Gastroesophageal sphincter (tissue), 3 donors: ENCODE results near the gene RPP30.

Experiments used
- POLR2A ChIP-seq, 2 donors: fragments of 450-650 bp; IDR thresholded peaks; one replicate each; pipeline ENCODE4 v1.6.1; 2017; ENCODE audit warnings: antibody characterized with exemption in 2 of 2, mild to moderate bottlenecking in 2 of 2, moderate library complexity in 1 of 2
- POLR2AphosphoS5 ChIP-seq: sonication (generic); formaldehyde crosslinking; IDR thresholded peaks from one replicate; pipeline ENCODE4 v1.6.1; 2017; ENCODE audit warnings: antibody characterized with exemption
- TF ChIP-seq, protein P1 (sequence below), 4 experiments: fragments of 200-600 bp in 2 of 4; fragments of 450-650 bp in 2 of 4; sonication (generic) in 1 of 4; IDR thresholded peaks; one replicate each; pipeline ENCODE4 v1.5.1; 2017 to 2019; ENCODE audit warnings: antibody characterized with exemption in 4 of 4, mild to moderate bottlenecking in 2 of 4, moderate library complexity in 2 of 4

DNA sequence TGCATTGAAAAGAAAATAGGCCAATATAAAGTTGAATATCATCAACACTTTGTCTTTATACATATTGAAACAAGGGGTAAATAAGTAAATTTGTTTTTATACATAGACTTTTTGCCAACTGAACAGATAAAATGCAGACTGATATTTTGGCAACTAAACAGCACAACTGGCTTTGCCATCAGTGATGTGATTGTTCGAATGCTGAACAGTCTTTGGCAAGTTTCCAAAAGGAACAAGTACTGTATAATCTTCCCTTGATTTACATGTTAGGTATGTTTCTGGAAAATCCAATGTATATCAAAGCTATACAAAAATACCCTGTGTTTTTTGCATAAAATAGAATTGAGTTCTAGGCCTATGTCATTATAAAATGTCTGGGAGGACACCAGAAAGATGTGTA, 67.3 kb downstream of the RPP30 start:
- TF ChIP-seq, protein P1, sequence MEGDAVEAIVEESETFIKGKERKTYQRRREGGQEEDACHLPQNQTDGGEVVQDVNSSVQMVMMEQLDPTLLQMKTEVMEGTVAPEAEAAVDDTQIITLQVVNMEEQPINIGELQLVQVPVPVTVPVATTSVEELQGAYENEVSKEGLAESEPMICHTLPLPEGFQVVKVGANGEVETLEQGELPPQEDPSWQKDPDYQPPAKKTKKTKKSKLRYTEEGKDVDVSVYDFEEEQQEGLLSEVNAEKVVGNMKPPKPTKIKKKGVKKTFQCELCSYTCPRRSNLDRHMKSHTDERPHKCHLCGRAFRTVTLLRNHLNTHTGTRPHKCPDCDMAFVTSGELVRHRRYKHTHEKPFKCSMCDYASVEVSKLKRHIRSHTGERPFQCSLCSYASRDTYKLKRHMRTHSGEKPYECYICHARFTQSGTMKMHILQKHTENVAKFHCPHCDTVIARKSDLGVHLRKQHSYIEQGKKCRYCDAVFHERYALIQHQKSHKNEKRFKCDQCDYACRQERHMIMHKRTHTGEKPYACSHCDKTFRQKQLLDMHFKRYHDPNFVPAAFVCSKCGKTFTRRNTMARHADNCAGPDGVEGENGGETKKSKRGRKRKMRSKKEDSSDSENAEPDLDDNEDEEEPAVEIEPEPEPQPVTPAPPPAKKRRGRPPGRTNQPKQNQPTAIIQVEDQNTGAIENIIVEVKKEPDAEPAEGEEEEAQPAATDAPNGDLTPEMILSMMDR (IDR thresholded peaks at IDR 0.05) = no peak
- TF ChIP-seq POLR2A (IDR thresholded peaks at IDR 0.05) (no peak), POLR2AphosphoS5 (no peak)
